ENCODE results near the gene RALGAPA2.

- TF ChIP-seq CTCF (IDR thresholded peaks at IDR 0.05) (no peak), POLR2A (IDR thresholded peaks at IDR 0.05) (no peak), EP300 (IDR thresholded peaks at IDR 0.05) (no peak)
Observed at GRCh38 chr20:20367575-20368417, 344.6 kb downstream of the RALGAPA2 start, which contains the start of gene INSM1.
